Fibroblast of the aortic adventitia (primary cell): ENCODE measurements around the gene PIP5K1B. TPM values are rescaled to one million over a fixed set of nuclear protein-coding genes. Genes with fewer than 3 reads are reported as not detected.

Experiments used
- DNase-seq: peaks from one replicate; pipeline ENCODE4 v3.0.0-alpha.2; 2010; ENCODE audit warnings: low read depth
- H3K4me3 ChIP-seq: 2 replicates; pipeline ENCODE4 v1.5.1; 2011; ENCODE audit warnings: low read depth, mild to moderate bottlenecking, control low read depth, low read length, moderate library complexity
- total RNA-seq: library from RNA; depleted of rRNA; stranded (reverse); fragments of >200 nt; gene quantifications from 2 replicates; pipeline ENCODE4 v1.2.3, GENCODE V29; 2012; ENCODE audit warnings: low replicate concordance
- TF ChIP-seq, protein P1 (sequence below): IDR thresholded peaks from 2 replicates; pipeline ENCODE4 v1.5.1; 2011; ENCODE audit warnings: mild to moderate bottlenecking, low read length, control low read depth, inconsistent platforms; ENCODE audit not compliant: insufficient read depth

PIP5K1B gene
- total RNA-seq, 1 donor, result not detected

DNA sequence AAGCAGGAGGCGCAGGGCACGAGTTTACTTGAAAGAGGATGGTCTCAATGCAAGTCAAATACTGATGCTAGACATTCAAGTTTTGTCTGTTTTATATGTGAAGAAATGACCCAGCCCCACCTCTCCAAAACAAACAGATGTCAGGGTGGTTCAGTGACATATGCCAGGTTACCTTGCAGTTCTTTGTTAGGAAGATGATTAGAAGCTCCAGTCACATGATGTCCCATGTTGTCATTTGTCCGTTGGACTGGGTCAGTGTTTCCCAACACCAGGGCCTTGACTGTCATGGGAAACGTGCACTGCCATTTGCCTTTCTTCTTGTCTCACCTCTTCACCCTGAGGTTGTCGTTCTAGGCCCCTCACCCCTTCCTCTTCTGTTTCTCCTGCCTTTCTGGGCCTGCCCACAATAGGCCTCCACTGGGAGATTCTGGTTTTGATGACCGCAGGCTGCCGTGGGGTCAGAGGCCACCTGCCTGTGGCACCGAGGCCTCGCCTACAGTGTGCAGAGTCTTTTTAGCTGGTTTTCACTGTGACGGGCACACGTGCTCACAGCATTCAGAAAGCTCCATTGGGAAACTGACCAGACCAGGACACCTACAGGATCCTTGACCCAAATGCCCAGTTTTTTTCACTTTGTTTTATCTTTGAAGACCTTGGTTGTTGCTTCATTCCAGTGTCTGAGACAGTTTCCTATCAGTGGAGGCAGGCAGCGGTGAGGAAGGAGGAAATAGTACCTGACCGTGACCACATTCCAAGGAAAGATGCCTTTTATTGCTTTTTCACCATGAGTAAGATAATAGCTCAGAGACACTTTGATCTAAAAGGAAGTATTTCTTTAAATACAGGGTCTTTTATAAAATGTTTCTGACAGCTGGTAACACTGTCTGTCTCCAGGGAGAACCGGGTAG lies 123.1 kb downstream of the PIP5K1B start:
- DNase-seq, result no peak
- no peak overlapping the region for H3K4me3 ChIP-seq
- TF ChIP-seq, protein P1, sequence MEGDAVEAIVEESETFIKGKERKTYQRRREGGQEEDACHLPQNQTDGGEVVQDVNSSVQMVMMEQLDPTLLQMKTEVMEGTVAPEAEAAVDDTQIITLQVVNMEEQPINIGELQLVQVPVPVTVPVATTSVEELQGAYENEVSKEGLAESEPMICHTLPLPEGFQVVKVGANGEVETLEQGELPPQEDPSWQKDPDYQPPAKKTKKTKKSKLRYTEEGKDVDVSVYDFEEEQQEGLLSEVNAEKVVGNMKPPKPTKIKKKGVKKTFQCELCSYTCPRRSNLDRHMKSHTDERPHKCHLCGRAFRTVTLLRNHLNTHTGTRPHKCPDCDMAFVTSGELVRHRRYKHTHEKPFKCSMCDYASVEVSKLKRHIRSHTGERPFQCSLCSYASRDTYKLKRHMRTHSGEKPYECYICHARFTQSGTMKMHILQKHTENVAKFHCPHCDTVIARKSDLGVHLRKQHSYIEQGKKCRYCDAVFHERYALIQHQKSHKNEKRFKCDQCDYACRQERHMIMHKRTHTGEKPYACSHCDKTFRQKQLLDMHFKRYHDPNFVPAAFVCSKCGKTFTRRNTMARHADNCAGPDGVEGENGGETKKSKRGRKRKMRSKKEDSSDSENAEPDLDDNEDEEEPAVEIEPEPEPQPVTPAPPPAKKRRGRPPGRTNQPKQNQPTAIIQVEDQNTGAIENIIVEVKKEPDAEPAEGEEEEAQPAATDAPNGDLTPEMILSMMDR, result no peak

DNA sequence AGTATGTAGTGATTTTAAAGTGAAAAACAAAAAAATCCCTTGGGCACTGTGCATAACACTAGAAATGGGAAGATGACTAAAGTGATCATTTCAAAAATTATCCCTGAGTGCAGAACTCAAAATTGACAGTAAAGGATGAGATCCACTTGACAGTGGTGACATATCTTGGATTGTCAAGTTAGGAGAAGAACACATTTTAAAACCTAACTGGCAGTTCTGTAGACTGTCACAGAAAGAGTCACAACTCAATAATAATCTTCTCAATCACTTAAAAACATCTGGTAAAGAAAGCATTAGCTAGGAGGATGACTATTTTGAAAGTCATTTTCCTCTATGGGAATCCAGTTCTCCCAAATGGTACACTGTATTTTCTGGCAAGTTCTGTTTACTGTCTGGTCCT lies 127.1 kb downstream of the PIP5K1B start:
- TF ChIP-seq, protein P1, result no peak
- DNase-seq, result no peak
- no peak overlapping the region for H3K4me3 ChIP-seq

GRCh38 chr9:68832861-68833518 lies 128.0 kb downstream of the PIP5K1B start:
- no peak overlapping the region for H3K4me3 ChIP-seq
- no peak for DNase-seq
- TF ChIP-seq, protein P1, result no peak

DNA sequence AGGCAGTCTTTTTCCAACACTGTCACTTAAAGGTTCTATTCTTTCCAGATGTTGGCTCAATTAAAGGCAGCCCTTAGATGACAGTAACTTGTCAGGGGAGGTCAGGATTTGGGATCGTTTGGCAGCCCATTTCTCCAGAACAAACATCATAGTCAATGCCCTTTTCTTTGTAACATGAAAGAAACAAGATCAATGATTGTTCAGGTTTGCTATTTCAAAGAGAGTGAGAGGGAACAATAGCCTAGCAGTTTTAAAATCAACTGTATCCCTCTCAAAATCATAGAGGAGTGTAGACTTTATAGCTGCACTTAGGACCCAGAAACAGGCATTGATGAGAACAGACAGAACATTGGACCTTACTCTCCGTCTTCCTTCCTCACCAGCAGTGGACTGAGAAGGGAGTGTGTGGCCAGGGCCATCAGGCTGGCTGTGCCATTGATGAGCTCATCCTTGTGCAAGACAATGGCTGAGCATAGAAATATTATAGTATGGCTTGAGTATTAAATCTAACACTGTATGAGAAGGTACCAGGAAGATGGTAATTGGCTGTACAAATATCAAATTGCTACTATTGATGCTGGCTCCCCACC lies 130.0 kb downstream of the PIP5K1B start:
- DNase-seq, result no peak
- TF ChIP-seq, protein P1, result no peak
- no peak overlapping the region for H3K4me3 ChIP-seq

DNA sequence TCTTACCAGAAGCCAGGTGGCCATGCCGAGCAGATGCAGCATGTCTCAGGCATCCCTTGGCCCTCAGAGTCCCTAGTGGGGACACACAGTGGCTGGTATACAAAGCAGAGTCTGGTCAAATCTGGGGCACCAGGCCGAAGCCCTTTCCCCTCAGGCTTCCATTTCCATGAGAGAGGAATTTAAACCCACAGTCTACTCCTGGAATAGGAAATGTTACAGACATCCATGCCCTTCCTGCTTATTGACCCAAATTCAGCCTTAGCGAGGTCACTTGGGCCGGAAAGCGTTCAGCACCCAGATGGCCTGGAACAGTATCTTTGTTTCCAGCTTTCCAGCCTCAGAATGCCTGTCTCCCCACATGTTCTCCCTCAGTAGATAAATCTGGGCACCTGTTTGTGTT lies 131.7 kb downstream of the PIP5K1B start:
- DNase-seq, result no peak
- H3K4me3 ChIP-seq, result no peak overlapping the region
- TF ChIP-seq, protein P1, result no peak

GRCh38 chr9:68838245-68838644 lies 133.2 kb downstream of the PIP5K1B start:
- TF ChIP-seq, protein P1, result no peak
- no peak overlapping the region for H3K4me3 ChIP-seq
- no peak for DNase-seq
